HEK293 (cell line): ENCODE results near the gene SBF2.

Experiments
- ZNF174 ChIP-seq: fragments of 450-650 bp; formaldehyde crosslinking; IDR thresholded peaks from 2 replicates; pipeline ENCODE4 v1.5.0; 2017; ENCODE audit warnings: missing biosample characterization, mild to moderate bottlenecking, missing genetic modification characterization
- ZNF335 ChIP-seq: fragments of 450-650 bp; formaldehyde crosslinking; conservative IDR thresholded peaks from 2 replicates; pipeline ENCODE4 v1.5.1; 2016; ENCODE audit warnings: missing biosample characterization, missing genetic modification characterization
- ZNF571 ChIP-seq: fragments of 450-650 bp; formaldehyde crosslinking; IDR thresholded peaks from 2 replicates; pipeline ENCODE4 v1.5.0; 2017; ENCODE audit warnings: missing biosample characterization, missing genetic modification characterization
- ZNF654 ChIP-seq: fragments of 450-650 bp; formaldehyde crosslinking; IDR thresholded peaks from 2 replicates; pipeline ENCODE4 v1.5.1; 2016; ENCODE audit warnings: low read depth, missing biosample characterization, missing genetic modification characterization
- ZSCAN30 ChIP-seq: fragments of 450-650 bp; IDR thresholded peaks from 2 replicates; pipeline ENCODE4 v1.5.1; 2018; ENCODE audit warnings: missing biosample characterization, mild to moderate bottlenecking, missing genetic modification characterization, moderate library complexity
- TF ChIP-seq, protein P1 (sequence below): fragments of 450-650 bp; formaldehyde crosslinking; IDR thresholded peaks from 2 replicates; pipeline ENCODE4 v1.5.1; 2016; ENCODE audit warnings: missing biosample characterization, missing genetic modification characterization

DNA sequence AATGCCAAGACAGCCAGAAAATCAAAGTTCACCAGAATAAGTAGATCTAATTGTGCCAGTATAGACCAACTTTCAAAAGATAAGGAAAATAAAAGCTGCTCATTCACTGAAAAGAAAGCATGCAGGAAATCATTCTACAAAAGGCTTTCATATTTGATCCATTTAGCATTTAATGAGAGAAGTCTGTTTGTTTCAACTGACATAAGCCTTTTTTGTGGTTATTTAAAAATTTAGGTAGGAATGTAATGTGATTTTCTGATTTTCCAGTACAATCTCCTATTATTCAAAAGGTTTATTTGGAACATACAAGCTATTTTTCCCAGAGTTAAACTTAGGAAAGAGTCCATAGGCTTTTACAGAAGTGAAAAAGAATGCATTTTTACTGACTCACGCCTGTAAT, 92.7 kb downstream of the SBF2 start:
- TF ChIP-seq, protein P1, sequence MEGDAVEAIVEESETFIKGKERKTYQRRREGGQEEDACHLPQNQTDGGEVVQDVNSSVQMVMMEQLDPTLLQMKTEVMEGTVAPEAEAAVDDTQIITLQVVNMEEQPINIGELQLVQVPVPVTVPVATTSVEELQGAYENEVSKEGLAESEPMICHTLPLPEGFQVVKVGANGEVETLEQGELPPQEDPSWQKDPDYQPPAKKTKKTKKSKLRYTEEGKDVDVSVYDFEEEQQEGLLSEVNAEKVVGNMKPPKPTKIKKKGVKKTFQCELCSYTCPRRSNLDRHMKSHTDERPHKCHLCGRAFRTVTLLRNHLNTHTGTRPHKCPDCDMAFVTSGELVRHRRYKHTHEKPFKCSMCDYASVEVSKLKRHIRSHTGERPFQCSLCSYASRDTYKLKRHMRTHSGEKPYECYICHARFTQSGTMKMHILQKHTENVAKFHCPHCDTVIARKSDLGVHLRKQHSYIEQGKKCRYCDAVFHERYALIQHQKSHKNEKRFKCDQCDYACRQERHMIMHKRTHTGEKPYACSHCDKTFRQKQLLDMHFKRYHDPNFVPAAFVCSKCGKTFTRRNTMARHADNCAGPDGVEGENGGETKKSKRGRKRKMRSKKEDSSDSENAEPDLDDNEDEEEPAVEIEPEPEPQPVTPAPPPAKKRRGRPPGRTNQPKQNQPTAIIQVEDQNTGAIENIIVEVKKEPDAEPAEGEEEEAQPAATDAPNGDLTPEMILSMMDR: no peak
- TF ChIP-seq ZNF654 (no peak), ZNF571 (tag by site-specific recombination) (no peak), ZNF174 (tag by site-specific recombination) (no peak), ZSCAN30 (tag by site-specific recombination) (no peak), ZNF335 (tag by site-specific recombination) (no peak)
